ENCODE results near the gene DVL1. TPM values are rescaled to one million over a fixed set of nuclear protein-coding genes. Genes with fewer than 3 reads are reported as not detected.

DVL1 gene
- total and polyA plus RNA-seq, 4 experiments from 2014 or later: 0.19 to 44.6 (median 22.8) TPM

DNA sequence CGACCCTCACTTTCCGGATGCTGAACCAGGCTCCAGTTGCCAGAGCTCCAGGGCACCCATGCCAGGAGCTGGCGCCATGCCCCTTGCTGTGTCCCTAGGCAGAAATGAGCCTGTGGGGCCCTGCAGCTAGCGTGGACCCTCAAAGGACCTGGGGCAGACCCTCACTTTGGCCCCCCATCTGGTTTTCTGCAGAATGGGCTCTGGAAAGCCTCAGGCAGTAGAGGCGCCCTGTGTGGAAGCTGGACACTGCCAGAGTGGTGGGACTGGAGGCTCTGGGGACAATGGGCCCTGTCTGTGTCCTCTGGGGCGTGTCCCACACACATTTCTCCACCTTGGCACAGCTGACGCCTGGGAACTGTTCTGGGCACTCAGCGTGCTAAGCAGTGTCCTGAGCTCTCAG is 32.1 kb upstream of the DVL1 start:
- H3K4me3 Mint-ChIP-seq: no peak overlapping the region
- no peaks in the 10 kb centered on the region for H3K9me3 Mint-ChIP-seq
- Histone ChIP-seq H3K27ac (ENCODE audit: low read depth, low read length) (no peak overlapping the region), H3K4me3 (ENCODE audit: low read length in 2 of 2) (no peak overlapping the region), H3K4me1 (ENCODE audit: insufficient read depth, low read length) (peaks cover under 1% of the 10 kb centered on the region), H3K9me3 (ENCODE audit: control insufficient read depth in 1 of 2, low read length in 2 of 2) (no peaks in the 10 kb centered on the region), H3K27me3 (ENCODE audit: insufficient read depth, low read length) (no peaks in the 10 kb centered on the region), H3K36me3 (ENCODE audit: insufficient read depth, low read length) (peaks cover 7% of the 10 kb centered on the region)
- H3K4me1 Mint-ChIP-seq: peaks cover 0 to under 1% (median 0%) of the 10 kb centered on the region in 4 donors
- intact Hi-C loops (cut with micrococcal nuclease): no loop called here
- no peak for DNase-seq
- H3K27me3 Mint-ChIP-seq: no peaks in the 10 kb centered on the region
- ChIA-PET CTCF (ENCODE audit: partially characterized antibody) (no interaction called here), POLR2A (ENCODE audit: partially characterized antibody) (interaction anchor here (0.7 to 1.0 kb wide), 2 partner anchors 9 to 18 kb away, joined by 3 read pairs; partner anchors contain the start of gene CCNL2)
- peaks cover 3 to 7% of the 10 kb centered on the region in 2 donors for H3K36me3 Mint-ChIP-seq
- no peak overlapping the region for H3K27ac Mint-ChIP-seq

DNA sequence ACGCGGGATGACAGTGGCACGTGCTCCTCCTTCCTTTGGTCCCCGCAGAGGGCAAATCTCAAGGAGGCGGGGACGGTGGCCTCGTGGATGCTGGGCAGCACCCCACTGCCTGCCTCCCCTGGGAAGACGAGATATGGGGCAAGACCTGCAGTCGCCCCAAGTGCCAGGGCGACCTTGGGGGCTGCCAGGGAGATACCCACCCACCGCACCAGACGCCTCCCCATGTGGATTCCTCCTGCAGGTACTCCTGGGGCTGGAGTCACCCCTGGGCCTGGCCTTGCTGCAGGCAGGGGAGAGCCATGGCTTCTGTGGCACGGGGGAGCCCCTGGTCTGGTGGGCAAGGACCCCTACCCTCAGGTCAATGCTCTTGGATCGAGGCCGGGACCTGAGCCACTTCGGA is 31.6 kb upstream of the DVL1 start:
- ChIA-PET CTCF (ENCODE audit: partially characterized antibody) (no interaction called here), POLR2A (ENCODE audit: partially characterized antibody) (interaction anchor here (1.0 kb wide), 1 partner anchor 10 kb away, joined by 3 read pairs; no protein-coding TSS in a partner anchor)
- H3K4me1 Mint-ChIP-seq: peaks cover 0 to 4% (median 0%) of the 10 kb centered on the region in 4 donors
- H3K36me3 Mint-ChIP-seq: peaks cover 0 to 3% of the 10 kb centered on the region in 2 donors
- no peak overlapping the region for H3K4me3 Mint-ChIP-seq
- Histone ChIP-seq H3K4me1 (ENCODE audit: insufficient read depth, low read length) (peaks cover 5% of the 10 kb centered on the region), H3K27ac (ENCODE audit: low read depth, low read length) (no peak overlapping the region), H3K27me3 (ENCODE audit: insufficient read depth, low read length) (no peaks in the 10 kb centered on the region), H3K4me3 (ENCODE audit: low read length in 2 of 2) (no peak overlapping the region), H3K36me3 (ENCODE audit: insufficient read depth, low read length) (peaks cover 2% of the 10 kb centered on the region), H3K9me3 (ENCODE audit: control insufficient read depth in 1 of 2, low read length in 2 of 2) (no peaks in the 10 kb centered on the region)
- no peaks in the 10 kb centered on the region for H3K27me3 Mint-ChIP-seq
- intact Hi-C loops (cut with micrococcal nuclease): no loop called here
- no peak overlapping the region for H3K27ac Mint-ChIP-seq
- DNase-seq: no peak
- no peaks in the 10 kb centered on the region for H3K9me3 Mint-ChIP-seq

DNA sequence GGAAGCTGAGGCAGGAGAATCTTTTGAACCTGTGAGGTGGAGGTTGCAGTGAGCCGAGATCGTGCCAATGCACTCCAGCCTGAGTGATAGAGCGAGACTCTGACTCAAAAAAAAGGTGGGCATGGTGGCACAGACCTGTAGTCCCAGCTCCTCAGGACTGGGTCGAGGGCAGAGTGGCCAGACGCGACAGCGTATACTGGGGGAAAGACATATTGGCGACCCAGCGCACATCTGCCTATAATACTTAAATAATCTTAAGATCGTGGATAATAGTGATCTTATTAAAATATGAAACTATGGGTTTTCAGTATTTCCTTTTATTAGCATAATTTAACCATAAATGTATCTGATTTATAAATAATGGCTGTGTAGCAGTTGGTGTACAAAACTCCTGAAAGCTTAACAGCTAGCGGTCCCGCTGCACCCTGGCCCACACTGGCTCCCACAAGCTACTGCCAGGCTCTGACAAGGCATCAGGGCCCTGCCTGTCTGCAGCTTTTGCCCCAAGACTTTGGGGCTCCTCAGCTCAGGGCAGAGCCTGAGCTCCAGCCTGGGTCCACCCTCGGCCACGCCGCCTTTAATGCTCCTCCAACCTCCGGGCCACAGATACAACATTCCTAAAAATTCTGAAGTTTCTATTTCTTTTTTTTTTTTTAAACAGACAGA is 28.5 kb upstream of the DVL1 start:
- Histone ChIP-seq H3K27me3 (ENCODE audit: insufficient read depth, low read length) (no peaks in the 10 kb centered on the region), H3K27ac (ENCODE audit: low read depth, low read length) (no peak overlapping the region), H3K9me3 (ENCODE audit: control insufficient read depth in 1 of 2, low read length in 2 of 2) (no peaks in the 10 kb centered on the region), H3K4me1 (ENCODE audit: insufficient read depth, low read length) (peaks cover 24% of the 10 kb centered on the region), H3K36me3 (ENCODE audit: insufficient read depth, low read length) (no peaks in the 10 kb centered on the region), H3K4me3 (ENCODE audit: low read length in 2 of 2) (no peak overlapping the region)
- intact Hi-C loops (cut with micrococcal nuclease): no loop called here
- Mint-ChIP-seq H3K27ac (no peak overlapping the region), H3K27me3 (no peaks in the 10 kb centered on the region), H3K9me3 (no peaks in the 10 kb centered on the region), H3K4me1 (peaks cover 5 to 25% (median 12%) of the 10 kb centered on the region in 4 donors), H3K4me3 (no peak overlapping the region), H3K36me3 (peaks cover 0 to 12% of the 10 kb centered on the region in 2 donors)
- DNase-seq: no peak
- ChIA-PET POLR2A (ENCODE audit: partially characterized antibody) (interaction anchor here (0.6 to 10.2 kb wide), 6 partner anchors 12 to 545 kb away, joined by 3 to 149 read pairs (median 4); partner anchors contain the start of genes CCNL2, MRPL20, TAS1R3 and TTLL10), CTCF (ENCODE audit: partially characterized antibody) (no interaction called here)

DNA sequence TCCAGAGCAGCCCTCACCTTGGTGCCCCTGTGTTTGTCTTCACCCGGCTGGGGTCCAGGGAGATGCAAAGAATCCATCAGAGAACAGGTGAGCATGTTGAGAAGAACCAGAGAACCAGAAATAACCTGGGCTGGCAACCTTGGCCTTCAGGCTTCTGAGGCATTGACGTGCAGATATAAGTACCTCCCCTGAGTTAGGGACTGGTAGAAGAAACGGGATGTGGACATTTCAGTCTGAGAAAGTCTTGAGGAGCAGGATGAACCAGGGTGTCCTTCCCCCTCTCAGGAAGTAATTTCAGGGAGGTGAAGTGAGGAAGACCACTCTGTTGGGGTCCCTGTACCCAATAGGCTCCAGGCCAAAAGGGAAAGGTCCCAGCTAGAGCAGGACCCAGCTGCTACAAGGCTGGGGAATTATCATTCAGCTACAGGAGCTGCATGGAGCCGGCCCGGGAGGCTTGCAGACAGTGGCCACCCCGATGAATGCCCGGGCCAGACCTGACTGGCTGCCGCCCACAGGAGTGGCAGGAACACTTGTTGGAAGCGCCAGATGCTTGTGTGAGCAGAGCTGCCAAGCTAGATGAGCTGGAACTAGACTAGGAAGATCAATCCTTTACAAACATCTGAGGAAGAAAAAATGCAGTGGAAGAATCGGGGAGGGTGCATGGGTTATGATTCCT is 27.5 kb upstream of the DVL1 start:
- H3K36me3 Mint-ChIP-seq: peaks cover 0 to 12% of the 10 kb centered on the region in 2 donors
- Histone ChIP-seq H3K4me1 (ENCODE audit: insufficient read depth, low read length) (peaks cover 34% of the 10 kb centered on the region), H3K4me3 (ENCODE audit: low read length in 2 of 2) (no peak overlapping the region), H3K36me3 (ENCODE audit: insufficient read depth, low read length) (no peaks in the 10 kb centered on the region), H3K27me3 (ENCODE audit: insufficient read depth, low read length) (no peaks in the 10 kb centered on the region), H3K27ac (ENCODE audit: low read depth, low read length) (no peak overlapping the region), H3K9me3 (ENCODE audit: control insufficient read depth in 1 of 2, low read length in 2 of 2) (no peaks in the 10 kb centered on the region)
- H3K9me3 Mint-ChIP-seq: no peaks in the 10 kb centered on the region
- no peak for DNase-seq
- POLR2A ChIA-PET (ENCODE audit: partially characterized antibody): interaction anchor here (0.7 to 10.2 kb wide), 8 partner anchors 10 to 479 kb away, joined by 3 to 149 read pairs (median 8); partner anchors contain the start of genes CCNL2 and MRPL20
- peaks cover 6 to 29% (median 15%) of the 10 kb centered on the region in 4 donors for H3K4me1 Mint-ChIP-seq
- intact Hi-C loops (cut with micrococcal nuclease): no loop called here
- peak overlapping the region in 7 of 8 donors; percentile 20 to 93 (median 53) for H3K4me3 Mint-ChIP-seq
- CTCF ChIA-PET (ENCODE audit: partially characterized antibody): no interaction called here
- no peaks in the 10 kb centered on the region for H3K27me3 Mint-ChIP-seq
- H3K27ac Mint-ChIP-seq: peak overlapping the region in 4 of 7 donors; percentile 43 to 82 (median 56)

DNA sequence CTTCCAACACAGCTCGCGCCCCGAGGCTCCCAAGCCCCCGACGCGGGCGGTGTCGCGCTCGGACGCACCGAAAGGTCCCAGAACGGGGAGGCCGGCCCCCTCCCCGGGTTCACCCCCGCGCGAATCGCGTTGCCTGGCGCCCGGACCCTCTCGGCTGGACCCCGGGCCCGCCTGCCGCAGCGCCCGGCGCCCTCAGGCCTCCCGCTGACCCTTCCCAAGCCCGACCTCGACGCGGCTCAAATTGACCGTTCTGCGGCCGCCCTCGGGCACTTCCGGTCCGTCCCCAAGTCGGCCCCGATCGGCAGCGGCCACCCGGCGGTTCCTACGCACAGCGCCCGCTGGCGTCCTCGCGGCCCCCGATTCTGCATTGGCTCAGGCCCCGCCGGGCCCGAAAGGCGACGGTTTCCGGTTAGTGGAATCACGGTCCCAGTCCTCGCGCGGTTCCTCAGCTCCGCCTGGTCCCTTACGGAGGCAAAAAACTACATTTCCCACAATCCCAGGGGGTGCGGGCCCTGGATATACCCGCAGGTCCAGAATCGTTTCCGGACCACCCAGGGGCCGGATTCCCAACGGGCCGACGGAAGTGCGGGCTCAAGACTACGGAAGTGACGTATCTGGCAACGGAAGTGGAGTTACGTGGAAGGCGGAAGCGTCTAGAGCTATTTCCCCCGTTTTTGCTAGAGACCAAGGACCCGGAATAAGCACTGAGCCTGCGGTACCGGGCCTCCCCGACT is 25.9 kb upstream of the DVL1 start, which contains the start of gene AURKAIP1:
Gene AURKAIP1 (minus strand): TSS at position 279 of the 734 bp plus-strand sequence. CDS start 451 bp downstream, outside the sequence.
- intact Hi-C loops (cut with micrococcal nuclease): loop anchor here (1.0 to 2.0 kb wide), 6 partner anchors 24 to 259 kb away; partner anchors contain the start of genes C1orf159, CCNL2, CPTP and INTS11
- Mint-ChIP-seq H3K4me1 (peaks cover 6 to 44% (median 26%) of the 10 kb centered on the region in 4 donors), H3K27ac (peak within 1 kb of the TSS in 6 of 7 donors; percentile 93 to 99 (median 98)), H3K4me3 (peak within 1 kb of the TSS; percentile 86 to 96 (median 92)), H3K36me3 (peaks cover 0 to 16% of the 10 kb centered on the region in 2 donors), H3K27me3 (no peaks in the 10 kb centered on the region), H3K9me3 (no peaks in the 10 kb centered on the region)
- Histone ChIP-seq H3K27ac (ENCODE audit: low read depth, low read length) (peak within 1 kb of the TSS; percentile 88), H3K4me3 (ENCODE audit: low read length in 2 of 2) (peak within 1 kb of the TSS; percentile 42 to 73), H3K27me3 (ENCODE audit: insufficient read depth, low read length) (no peaks in the 10 kb centered on the region), H3K4me1 (ENCODE audit: insufficient read depth, low read length) (peaks cover 46% of the 10 kb centered on the region), H3K9me3 (ENCODE audit: control insufficient read depth in 1 of 2, low read length in 2 of 2) (no peaks in the 10 kb centered on the region), H3K36me3 (ENCODE audit: insufficient read depth, low read length) (no peaks in the 10 kb centered on the region)
- POLR2A ChIA-PET (ENCODE audit: partially characterized antibody): interaction anchor here (0.6 to 10.2 kb wide), 26 partner anchors 10 to 880 kb away, joined by 3 to 149 read pairs (median 4); partner anchors contain the start of genes B3GALT6, C1orf159, CCNL2 and ISG15
- peak; percentile 95 to 98 (median 97) for DNase-seq
- CTCF ChIA-PET (ENCODE audit: partially characterized antibody): interaction anchor here (1.1 to 1.6 kb wide), 5 partner anchors 24 to 239 kb away, joined by 3 to 6 read pairs (median 5); partner anchors contain the start of gene CCNL2

DNA sequence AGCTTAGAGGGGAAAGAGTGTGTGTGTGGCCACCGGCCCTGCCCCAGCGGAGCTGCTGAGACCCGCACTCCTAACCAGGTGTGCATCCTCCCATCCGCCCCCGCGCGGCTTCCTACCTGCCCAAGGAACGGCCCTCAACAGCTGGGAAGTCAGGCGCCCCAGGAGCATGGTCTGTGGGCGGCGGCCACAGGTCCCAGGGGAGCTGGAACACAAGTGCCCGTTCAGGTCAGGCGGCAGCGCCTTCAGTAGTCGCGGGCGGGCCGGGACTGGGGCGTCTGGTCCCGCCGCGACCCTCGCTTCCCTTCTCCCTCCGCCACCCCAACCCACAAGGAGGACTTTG is 25.3 kb upstream of the DVL1 start:
- H3K27me3 Mint-ChIP-seq: no peaks in the 10 kb centered on the region
- H3K9me3 Mint-ChIP-seq: no peaks in the 10 kb centered on the region
- Histone ChIP-seq H3K9me3 (ENCODE audit: control insufficient read depth in 1 of 2, low read length in 2 of 2) (no peaks in the 10 kb centered on the region), H3K4me3 (ENCODE audit: low read length in 2 of 2) (peak overlapping the region; percentile 42 to 73), H3K4me1 (ENCODE audit: insufficient read depth, low read length) (peaks cover 46% of the 10 kb centered on the region), H3K27ac (ENCODE audit: low read depth, low read length) (peak overlapping the region; percentile 88), H3K27me3 (ENCODE audit: insufficient read depth, low read length) (no peaks in the 10 kb centered on the region), H3K36me3 (ENCODE audit: insufficient read depth, low read length) (no peaks in the 10 kb centered on the region)
- intact Hi-C loops (cut with micrococcal nuclease): loop anchor here (2.0 kb wide), 1 partner anchor 50 kb away; the partner anchor contains the start of genes CPTP and INTS11
- peaks cover 6 to 45% (median 28%) of the 10 kb centered on the region in 4 donors for H3K4me1 Mint-ChIP-seq
- POLR2A ChIA-PET (ENCODE audit: partially characterized antibody): interaction anchor here (0.6 to 10.2 kb wide), 20 partner anchors 9 to 881 kb away, joined by 3 to 149 read pairs (median 6); partner anchors contain the start of genes B3GALT6, C1orf159, CCNL2 and MIB2
- peak in 1 of 5 donors; percentile 21 for DNase-seq
- peak overlapping the region in 6 of 7 donors; percentile 78 to 98 (median 86) for H3K27ac Mint-ChIP-seq
- H3K36me3 Mint-ChIP-seq: peaks cover 0 to 16% of the 10 kb centered on the region in 2 donors
- CTCF ChIA-PET (ENCODE audit: partially characterized antibody): interaction anchor here (1.1 to 1.6 kb wide), 4 partner anchors 25 to 240 kb away, joined by 3 to 6 read pairs (median 6); partner anchors contain the start of gene CCNL2
- peak overlapping the region; percentile 75 to 95 (median 82) for H3K4me3 Mint-ChIP-seq

Data from CD4-positive, alpha-beta memory T cell (primary cell).